ENCODE data around the gene ARSB. TPM values are rescaled to one million over a fixed set of nuclear protein-coding genes. Genes with fewer than 3 reads are reported as not detected.

The ARSB gene
- total and polyA plus RNA-seq, 2 donors (not counting 1 experiment from before 2014, with no cell fraction given): 4.6 to 9.8 TPM

- DNase-seq (no peak), ATAC-seq (ENCODE audit: low read depth) (no peak)
- H3K27ac Mint-ChIP-seq: peak overlapping the region; percentile 46
- H3K27ac ChIP-seq (ENCODE audit: low read length in 2 of 2): no peak overlapping the region
- no peaks in the 10 kb centered on the region for H3K36me3 ChIP-seq (replicated peaks in 1 of 2; ENCODE audit: control extremely low read depth in 1 of 2, control insufficient read depth in 1 of 2, extremely low read depth in 1 of 2, insufficient read depth in 2 of 2, low read length in 1 of 2)
- no peak overlapping the region for H2AFZ ChIP-seq (ENCODE audit: insufficient read depth, low read depth, low read length, poor library complexity, severe bottlenecking)
- no peaks in the 10 kb centered on the region for H4K20me1 ChIP-seq (ENCODE audit: control insufficient read depth, insufficient read depth, low read length, poor library complexity, severe bottlenecking)
- peaks cover 24 to 33% of the 10 kb centered on the region in 2 donors for H3K4me1 ChIP-seq (ENCODE audit: control insufficient read depth in 2 of 2, insufficient read depth in 2 of 2, low read length in 2 of 2)
- TF ChIP-seq EZH2 (IDR thresholded peaks at IDR 0.05; ENCODE audit: borderline replicate concordance, insufficient read depth, low read depth, low read length, poor library complexity, severe bottlenecking) (no peak), CTCF (IDR thresholded peaks at IDR 0.05) (no peak)
- WGBS (ENCODE audit: insufficient coverage): 69% methylated on average over 4 of the region's 6 CpGs
- no peaks in the 10 kb centered on the region for H3K79me2 ChIP-seq (ENCODE audit: control insufficient read depth, insufficient read depth, low read length)
- H3K4me1 Mint-ChIP-seq: peaks cover 35% of the 10 kb centered on the region
- H3K4me3 ChIP-seq (ENCODE audit: control extremely low read depth in 1 of 5, extremely low read depth in 1 of 5, insufficient read depth in 1 of 5, low read depth in 2 of 5, low read length in 4 of 5): no peak overlapping the region
- CTCF ChIA-PET: no interaction called here
- H3K4me2 ChIP-seq (replicated peaks; ENCODE audit: low read depth, low read length, poor library complexity, severe bottlenecking): no peak overlapping the region
- no peak overlapping the region for H3K9ac ChIP-seq (ENCODE audit: low read length)
- H3K4me3 Mint-ChIP-seq: no peak overlapping the region
- H3K27me3 Mint-ChIP-seq: no peaks in the 10 kb centered on the region
- peaks cover 0 to 8% (median 0%) of the 10 kb centered on the region in 3 donors for H3K9me3 ChIP-seq (ENCODE audit: control extremely low read depth in 1 of 3, control insufficient read depth in 2 of 3, insufficient read depth in 1 of 3, low read length in 2 of 3)
- intact Hi-C loops (cut with micrococcal nuclease): loop anchor here (5.0 to 10.0 kb wide), 3 partner anchors 38 to 255 kb away; no protein-coding TSS in a partner anchor
- H3K9me3 Mint-ChIP-seq (ENCODE audit: insufficient read depth): peaks cover 4% of the 10 kb centered on the region
- POLR2A ChIA-PET: no interaction called here
- H3K27me3 ChIP-seq (replicated peaks in 1 of 4; ENCODE audit: control extremely low read depth in 1 of 4, control insufficient read depth in 3 of 4, insufficient read depth in 4 of 4, low read length in 3 of 4): no peaks in the 10 kb centered on the region
These were observed 155.1 kb downstream of the ARSB start for GRCh38 chr5:78829811-78830527.

- no peak overlapping the region for H3K9ac ChIP-seq (ENCODE audit: low read length)
- H4K20me1 ChIP-seq (ENCODE audit: control insufficient read depth, insufficient read depth, low read length, poor library complexity, severe bottlenecking): no peaks in the 10 kb centered on the region
- WGBS (ENCODE audit: insufficient coverage): no CpG with 5 or more reads among the region's 4 CpGs
- intact Hi-C loops (cut with micrococcal nuclease): loop anchor here (5.0 to 10.0 kb wide), 3 partner anchors 35 to 253 kb away; no protein-coding TSS in a partner anchor
- peak overlapping the region; percentile 22 for H3K27ac Mint-ChIP-seq
- H3K27me3 ChIP-seq (replicated peaks in 1 of 4; ENCODE audit: control extremely low read depth in 1 of 4, control insufficient read depth in 3 of 4, insufficient read depth in 4 of 4, low read length in 3 of 4): no peaks in the 10 kb centered on the region
- H3K36me3 ChIP-seq (replicated peaks in 1 of 2; ENCODE audit: control extremely low read depth in 1 of 2, control insufficient read depth in 1 of 2, extremely low read depth in 1 of 2, insufficient read depth in 2 of 2, low read length in 1 of 2): peaks cover 0 to 2% of the 10 kb centered on the region in 2 experiments
- H3K9me3 Mint-ChIP-seq (ENCODE audit: insufficient read depth): peaks cover 4% of the 10 kb centered on the region
- TF ChIP-seq CTCF (IDR thresholded peaks at IDR 0.05): no peak
- TF ChIP-seq EZH2 (IDR thresholded peaks at IDR 0.05; ENCODE audit: borderline replicate concordance, insufficient read depth, low read depth, low read length, poor library complexity, severe bottlenecking): no peak
- H3K9me3 ChIP-seq (ENCODE audit: control extremely low read depth in 1 of 3, control insufficient read depth in 2 of 3, insufficient read depth in 1 of 3, low read length in 2 of 3): peaks cover 0 to 8% (median 0%) of the 10 kb centered on the region in 3 donors
- CTCF ChIA-PET: interaction anchor here (0.6 kb wide), 1 partner anchor 286 kb away, joined by 6 read pairs; no protein-coding TSS in a partner anchor
- no peaks in the 10 kb centered on the region for H3K27me3 Mint-ChIP-seq
- H3K4me1 ChIP-seq (ENCODE audit: control insufficient read depth in 2 of 2, insufficient read depth in 2 of 2, low read length in 2 of 2): peaks cover 34 to 40% of the 10 kb centered on the region in 2 donors
- H3K4me1 Mint-ChIP-seq: peaks cover 49% of the 10 kb centered on the region
- H2AFZ ChIP-seq (ENCODE audit: insufficient read depth, low read depth, low read length, poor library complexity, severe bottlenecking): no peak overlapping the region
- H3K4me3 ChIP-seq (ENCODE audit: control extremely low read depth in 1 of 5, extremely low read depth in 1 of 5, insufficient read depth in 1 of 5, low read depth in 2 of 5, low read length in 4 of 5): peak overlapping the region in 1 of 5 experiments; percentile 4
- H3K27ac ChIP-seq (ENCODE audit: low read length in 2 of 2): peak overlapping the region in 1 of 2 donors; percentile 40
- H3K4me3 Mint-ChIP-seq: peak overlapping the region; percentile 4
- POLR2A ChIA-PET: no interaction called here
- DNase-seq (no peak), ATAC-seq (ENCODE audit: low read depth) (no peak)
- H3K4me2 ChIP-seq (replicated peaks; ENCODE audit: low read depth, low read length, poor library complexity, severe bottlenecking): peak overlapping the region; percentile 45
- H3K79me2 ChIP-seq (ENCODE audit: control insufficient read depth, insufficient read depth, low read length): no peaks in the 10 kb centered on the region
These were observed 157.4 kb downstream of the ARSB start for GRCh38 chr5:78827725-78828124.
